Colon (tissue), 2 donors: ENCODE results near the gene SMYD3.

Source experiments
- FAIRE-seq: peaks from 2 replicates; lab custom pipeline; 2012; peaks lifted over from hg19 to GRCh38; lab: Jason Lieb, UNC
- donor health status: control.
- donor health status: control.

Gene SMYD3

DNA sequence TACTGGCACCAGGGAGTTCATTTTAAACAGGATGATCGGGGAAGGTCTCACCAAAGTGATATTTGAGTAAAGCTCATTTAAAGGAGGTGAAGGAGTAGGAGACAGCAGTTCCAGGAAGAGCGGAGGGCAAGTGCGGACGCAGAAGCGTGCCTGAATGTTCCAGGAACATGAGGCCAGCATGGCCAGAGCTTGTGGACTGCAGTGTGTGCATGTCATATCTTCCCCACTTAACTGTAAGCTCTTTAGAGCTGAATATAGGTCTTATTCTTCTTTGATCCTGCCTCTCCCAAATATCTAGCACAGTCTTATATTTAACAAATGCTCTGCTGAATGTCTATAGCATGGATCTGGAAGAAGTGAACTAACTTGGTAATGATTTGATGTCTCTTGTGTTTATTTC lies 639.3 kb downstream of the SMYD3 start:
- no peak for FAIRE-seq

DNA sequence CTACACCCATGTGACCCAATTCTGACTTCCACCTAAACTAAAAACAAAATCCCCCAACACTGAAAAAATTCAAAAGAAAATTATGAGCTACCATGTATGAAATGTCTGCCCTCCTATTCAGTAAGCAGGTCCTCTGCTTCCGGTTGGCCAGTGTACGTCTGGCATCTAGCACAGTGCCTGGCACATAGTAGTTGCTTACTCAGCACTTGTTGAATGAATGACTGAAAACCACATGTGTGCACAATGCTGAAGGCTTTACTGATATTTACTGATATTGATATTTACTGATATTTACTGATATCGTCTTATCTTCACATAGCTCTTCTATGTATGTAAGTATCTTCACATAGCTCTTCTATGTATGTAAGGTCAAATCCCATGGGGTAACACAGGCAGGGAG lies 642.2 kb downstream of the SMYD3 start:
- FAIRE-seq: no peak

DNA sequence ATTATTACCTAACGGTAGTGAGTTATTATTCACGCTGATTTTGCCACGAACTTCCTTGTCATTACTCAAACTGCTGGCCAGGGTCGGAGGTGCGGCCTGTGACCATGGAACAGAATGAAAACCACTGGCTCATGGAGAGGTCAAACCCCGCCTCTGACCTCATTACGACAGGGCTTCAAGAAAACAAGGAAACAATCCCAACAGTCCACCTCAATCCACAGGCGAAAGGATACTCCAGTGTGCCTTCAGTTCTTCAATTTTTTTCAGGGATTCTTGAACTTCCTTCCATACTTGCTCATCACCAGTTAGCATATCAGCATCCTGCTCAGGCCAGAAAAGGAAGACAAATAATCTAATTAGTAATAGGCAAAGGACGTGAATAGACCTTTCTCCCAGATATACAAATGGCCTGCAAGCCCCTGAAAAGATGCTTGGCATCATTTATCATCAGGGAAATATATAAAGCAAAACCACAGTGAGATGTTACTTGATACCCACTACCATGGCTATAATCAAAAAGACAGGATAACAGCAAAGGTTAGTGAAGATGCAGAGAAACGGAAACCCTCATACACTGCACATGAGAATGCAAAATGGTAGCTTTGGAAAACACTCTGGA lies 643.4 kb downstream of the SMYD3 start:
- FAIRE-seq: no peak

DNA sequence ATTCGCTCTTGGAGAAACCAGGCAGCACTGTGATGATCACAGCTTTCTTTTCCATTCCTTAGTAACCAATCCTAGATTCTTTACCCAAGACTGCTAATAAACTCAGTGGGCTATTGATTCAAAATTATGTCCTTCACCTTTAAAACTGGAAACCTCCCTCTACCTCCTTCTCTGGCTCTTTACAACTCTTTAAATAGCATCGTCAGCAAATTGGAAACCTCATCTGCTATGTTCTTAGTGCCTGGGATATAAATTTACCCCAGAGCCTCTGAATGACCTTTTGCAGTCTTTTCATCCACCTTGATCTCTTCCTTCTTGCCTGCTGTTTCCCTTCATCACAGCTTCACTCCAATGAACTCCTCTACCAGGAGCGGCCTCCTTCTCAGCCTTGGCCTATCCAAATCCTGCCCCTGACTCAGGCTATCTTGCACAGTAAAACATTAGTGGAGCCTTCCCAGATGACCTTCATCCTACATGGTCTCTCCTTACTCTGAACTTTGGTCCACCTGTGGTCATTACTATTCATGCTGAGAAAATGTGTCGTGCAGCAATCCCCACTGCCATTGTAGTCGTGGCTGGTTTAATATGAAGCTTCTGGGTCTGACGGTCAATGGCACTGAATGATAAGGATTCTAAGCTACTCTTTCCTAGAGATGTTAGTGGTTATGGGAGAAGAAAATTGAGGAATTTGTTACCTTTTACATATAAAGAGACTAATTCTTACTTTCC lies 644.1 kb downstream of the SMYD3 start:
- FAIRE-seq: no peak

DNA sequence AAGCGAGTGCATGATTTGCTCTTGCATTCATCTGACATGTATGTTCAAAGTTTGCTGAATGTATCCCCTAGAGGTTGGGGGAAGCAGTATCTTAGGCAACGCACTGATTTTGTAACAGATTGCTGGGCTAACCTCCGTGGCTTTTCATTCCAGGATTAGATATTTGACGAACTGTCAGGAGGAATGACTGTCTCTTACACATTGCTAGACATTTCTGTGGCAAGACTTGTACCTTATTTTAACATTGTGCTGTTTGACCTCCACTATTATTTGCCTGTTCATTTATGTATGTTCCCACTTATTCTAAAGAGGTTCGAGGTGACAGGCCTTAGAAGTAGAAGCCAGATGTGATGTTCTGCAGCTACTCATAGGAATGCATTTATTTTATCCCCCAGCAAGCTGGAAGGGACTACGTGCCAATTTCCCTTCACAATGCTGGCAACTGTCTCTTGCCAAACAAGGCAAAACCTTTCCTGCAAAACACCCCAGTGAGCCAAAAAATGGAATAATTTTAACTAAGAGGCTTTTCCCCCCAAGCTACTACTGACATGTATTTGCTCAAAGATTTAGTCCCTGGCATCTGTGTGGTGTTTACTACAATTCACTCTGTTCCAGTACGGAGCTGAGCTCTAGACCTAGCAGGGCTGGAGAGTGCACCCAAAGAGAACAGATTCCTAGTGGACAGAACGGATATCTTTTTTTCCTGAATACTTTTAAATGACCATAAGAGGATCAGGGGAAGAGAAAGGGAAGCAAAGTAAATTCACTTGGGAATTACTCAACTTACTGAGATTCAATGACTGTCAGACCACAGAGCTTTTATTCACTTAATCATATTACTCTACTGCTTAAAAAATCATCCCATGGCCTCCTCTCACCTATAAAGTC lies 646.2 kb downstream of the SMYD3 start:
- FAIRE-seq: no peak

DNA sequence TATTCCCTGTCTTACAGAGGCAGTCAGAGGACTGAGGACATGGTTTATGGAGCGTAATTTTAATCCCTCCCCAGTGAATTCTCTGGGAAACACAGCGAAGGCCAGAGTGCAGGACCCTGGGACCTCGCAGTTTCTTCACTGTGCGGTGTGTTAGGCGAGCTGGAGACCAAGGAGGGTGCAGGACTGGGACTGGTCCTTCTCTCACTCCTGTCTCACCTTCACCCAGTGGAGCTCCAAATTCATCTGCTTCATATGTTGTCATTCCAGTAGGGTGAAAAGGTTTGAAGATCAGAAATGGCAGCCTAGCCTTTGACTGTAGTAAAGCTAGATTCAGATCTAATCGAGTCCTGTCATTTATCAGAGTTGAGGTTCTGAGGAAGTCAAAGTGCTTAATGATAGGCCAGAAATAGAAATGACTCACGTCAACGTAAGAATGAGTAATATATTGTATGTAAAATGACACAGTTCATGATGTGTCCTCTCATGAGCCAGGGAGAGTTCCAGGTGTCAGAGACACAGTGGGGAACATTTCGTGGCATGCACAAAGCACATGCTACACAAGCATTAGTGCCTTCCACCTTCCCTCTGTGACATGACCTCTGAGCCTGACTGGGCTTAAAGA lies 647.5 kb downstream of the SMYD3 start:
- no peak for FAIRE-seq

DNA sequence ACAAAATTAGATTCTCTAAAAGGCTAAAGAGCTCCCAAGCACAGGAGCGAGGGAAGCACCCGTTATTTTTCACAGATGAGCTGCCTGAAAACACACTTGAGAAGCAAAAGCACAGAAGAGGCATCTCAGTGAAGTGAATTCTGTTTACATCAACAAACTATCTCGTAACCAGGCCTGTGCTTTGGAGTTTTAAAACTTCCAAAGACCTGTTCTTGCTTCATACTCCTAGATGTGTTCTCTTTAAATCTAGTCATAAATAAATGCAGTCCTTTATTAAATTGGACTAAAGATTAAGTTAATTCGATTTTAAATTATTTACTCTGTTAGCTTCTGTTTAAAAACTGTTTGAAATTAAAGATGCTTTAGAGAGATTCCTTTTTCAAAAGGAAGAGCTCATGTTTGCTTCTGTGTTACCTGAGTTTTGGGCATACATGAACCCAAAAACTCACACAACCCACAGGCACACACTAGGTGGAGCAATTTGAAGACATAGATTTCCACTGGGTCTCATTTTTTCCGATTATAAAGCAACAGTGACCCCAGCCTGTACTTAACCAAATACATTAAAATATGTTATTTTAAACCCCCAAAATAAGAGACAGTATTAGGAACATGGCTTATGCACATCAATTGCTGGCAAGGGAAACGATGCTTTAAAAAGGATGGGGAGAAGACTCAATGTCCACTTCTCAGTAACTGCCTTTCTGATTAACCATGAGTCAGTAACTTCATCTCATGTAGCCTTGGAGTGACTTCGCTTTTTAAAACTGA lies 648.2 kb downstream of the SMYD3 start:
- no peak for FAIRE-seq

DNA sequence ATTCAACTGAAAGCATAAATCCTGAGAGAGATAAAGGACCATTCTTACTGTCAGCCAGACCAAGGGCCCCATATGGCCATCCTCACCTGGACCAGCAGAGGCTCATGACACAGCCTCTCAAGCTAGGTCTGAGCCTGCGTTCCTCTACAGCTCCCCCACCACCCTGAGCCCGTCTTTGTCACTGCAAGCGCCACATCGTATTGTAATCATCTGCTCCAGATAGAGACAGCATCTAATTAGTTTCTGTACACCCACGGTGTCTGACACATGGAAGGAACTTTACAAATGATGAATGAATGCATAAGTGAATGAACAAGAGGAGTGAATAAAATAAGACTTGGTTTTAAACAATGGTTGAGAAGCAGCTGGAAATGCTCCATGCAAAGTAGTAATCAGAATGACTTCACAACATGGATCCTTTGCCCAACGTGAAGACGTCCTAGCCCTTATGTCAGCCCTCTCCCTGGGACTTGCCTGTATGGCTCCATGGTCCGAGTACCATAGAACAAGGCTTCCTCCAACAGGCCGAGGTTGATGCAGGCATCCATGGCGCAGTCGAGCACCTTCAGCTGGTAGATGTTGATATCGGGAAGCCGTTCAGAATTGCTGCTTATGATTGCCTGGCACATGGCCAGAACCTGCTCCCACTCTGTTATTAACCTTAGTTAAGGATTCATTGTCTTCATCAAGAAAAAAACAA lies 648.9 kb downstream of the SMYD3 start:
- FAIRE-seq: no peak

DNA sequence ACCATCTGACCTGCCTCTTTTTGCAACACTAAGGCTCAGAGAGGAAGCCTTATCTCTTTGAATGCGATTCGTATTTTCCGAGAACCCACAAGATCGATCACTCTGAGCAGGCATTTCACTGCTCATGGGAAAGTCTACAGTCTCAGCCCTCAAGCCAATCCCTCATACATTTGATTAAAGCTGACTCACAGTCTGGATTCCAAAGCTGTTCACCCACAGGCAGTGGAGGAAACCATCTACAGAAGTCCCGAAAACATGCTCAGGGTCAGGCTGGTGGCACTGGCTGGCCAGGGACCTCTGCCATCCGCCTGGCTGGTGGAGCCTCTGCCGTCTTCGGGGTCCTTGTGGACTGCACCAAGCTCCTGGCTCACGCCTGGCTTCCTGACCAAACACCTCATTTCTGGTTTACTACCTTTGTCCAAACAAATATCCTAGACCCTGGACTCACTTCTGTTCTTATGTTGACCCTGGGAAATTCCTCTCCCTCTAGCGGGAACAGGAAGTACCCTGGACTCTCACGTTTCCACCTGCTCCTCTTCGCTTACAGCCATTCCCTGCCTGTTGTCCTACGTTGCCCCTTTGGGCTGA lies 650.0 kb downstream of the SMYD3 start:
- FAIRE-seq: no peak

DNA sequence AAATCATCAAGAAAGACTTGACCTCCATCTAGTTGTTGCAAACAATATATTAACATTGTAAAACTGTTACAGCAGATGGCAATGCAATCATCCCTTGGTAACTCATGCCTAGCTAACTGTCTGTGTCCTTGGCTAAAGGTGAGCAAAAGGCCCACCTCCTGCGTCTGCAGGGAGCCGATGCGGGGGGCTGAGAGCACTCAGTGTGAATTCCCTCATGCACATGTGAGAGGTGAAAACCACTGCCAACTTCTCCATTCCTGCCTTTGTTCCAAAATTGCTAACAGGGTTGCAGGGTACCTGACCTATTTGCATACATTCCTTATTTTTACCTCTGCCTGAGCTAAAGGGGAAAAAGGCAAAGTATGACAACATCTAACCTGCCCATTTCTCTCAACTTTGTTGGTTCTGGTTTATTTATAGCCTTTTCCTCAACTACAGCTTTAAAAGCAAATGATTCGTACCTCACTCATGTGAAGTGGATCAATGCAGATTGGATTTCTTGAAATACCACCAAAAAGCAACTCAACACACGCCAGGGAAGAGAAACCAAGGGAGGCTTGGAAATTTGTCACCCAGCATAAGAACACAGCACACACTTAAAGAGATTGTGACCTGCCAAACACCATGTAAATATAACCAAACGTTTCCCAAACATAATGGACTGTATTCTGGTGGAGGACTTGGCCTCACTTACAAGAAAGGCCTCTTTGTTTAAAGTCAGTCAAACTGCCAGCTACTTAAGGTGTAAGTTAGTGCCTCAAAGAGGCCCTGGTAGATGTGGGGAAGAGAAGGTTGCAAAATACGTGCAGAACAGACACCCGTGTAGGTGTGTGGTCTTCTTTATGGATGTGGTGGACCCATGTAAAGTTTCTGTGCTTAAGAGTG lies 651.0 kb downstream of the SMYD3 start:
- FAIRE-seq: no peak

DNA sequence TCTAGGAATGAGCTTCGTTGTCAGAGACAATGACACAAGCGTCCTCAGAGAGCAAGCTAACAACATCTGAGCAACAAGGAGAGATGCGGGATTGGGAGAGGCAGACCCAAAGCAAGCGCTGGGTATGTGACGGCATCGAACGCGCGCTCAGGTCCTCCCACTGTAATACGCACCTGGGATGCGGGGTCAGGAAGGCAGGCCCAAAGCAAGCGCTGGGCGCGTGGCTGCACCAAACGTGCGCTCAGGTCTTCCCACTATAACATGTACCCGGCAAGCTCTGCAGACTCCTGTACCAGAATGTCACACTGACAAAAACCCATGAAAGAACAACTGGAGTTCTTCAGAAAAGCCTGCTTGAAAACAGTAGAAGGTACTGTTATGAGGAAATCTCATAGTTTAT lies 653.8 kb downstream of the SMYD3 start:
- FAIRE-seq: no peak

DNA sequence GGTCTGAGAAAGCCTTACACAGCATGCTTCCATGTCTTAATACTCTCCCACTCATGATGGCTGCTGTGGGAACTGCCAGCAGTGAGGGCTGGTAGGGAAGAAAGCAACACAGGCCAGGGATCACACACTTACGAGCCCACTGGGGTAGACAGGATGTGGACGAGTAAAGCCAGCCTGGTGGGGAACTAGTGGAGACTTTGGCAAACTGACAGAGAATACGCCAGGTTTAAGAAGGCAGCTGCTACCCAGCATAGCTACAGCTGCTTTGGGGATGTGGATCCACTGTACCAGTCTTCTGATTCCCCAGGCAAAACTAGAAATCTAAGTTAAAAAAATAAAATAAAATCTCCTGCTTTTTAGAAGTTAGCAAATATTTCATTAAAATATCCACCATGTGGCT lies 664.0 kb downstream of the SMYD3 start:
- no peak for FAIRE-seq

DNA sequence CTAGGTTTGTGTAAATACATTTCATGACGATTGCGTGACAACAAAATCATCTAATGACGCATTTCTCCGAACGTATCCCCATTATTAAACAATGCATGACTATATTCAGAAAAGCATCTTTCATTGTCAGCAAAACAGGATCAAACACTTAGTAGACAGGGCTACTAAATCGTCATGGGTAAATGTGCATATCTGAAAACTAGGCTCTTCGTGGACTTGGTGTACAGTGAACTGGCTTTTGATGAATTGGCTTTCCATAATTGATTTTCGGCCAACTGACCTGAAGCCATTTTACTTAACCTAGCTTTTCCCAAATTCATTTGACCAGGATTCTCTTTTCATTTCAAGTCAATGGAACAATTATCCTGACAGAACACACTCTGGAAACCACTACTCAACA lies 665.0 kb downstream of the SMYD3 start:
- no peak for FAIRE-seq

DNA sequence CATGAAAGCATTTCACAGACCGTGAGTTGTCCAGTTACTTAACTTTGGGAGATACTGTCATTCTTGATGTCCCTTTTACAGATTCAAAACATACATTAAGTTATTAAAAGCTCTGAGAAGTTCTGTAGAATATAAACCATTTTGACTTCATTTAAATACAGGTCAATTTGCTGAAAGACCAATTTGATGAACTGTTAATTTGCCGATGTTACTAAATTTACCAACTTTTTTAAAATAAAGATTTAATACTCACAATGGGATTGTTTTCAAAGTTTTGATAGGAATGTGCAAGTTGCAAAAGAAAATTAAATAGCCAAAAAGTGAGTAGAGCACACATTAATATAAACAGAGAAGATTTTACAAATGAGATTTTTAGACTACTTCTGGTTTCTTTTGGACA lies 666.1 kb downstream of the SMYD3 start:
- no peak for FAIRE-seq

DNA sequence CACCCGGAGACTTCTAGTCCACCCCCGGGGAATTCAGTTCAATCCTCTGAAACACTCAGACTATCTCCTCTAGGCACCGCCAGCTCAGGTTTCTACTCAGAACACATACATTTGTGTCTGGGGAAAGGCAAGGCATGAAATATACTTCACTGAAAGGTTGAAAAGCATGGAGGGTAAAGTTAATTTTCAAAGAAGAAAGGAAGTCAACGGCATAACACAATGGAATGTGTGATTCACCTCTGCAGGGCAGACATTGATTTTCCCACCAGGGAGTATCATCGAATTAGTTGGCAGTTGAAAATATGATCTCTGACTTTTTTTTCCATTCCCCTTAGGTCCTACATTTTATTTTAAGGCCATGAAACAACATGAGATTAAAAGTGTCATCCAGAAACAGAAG lies 669.4 kb downstream of the SMYD3 start:
- FAIRE-seq: no peak

DNA sequence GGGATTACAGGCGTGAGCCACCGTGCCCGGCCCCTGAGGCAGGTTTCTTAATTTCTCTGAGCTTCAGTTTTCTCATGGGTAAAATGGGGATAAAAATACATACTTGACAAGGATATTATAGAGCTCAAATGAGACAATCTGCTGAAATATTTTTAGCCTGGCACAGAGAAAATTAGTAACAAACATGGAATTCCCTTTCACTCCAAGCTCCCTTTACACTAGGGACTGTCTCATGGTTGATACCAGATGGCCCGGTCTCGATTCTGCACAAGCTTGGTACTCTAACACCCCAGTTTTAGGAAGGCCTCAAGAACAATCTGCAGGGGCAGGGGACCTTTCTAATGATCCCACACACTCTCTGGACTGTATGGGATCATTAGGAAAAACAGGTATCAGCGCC lies 671.7 kb downstream of the SMYD3 start:
- no peak for FAIRE-seq

DNA sequence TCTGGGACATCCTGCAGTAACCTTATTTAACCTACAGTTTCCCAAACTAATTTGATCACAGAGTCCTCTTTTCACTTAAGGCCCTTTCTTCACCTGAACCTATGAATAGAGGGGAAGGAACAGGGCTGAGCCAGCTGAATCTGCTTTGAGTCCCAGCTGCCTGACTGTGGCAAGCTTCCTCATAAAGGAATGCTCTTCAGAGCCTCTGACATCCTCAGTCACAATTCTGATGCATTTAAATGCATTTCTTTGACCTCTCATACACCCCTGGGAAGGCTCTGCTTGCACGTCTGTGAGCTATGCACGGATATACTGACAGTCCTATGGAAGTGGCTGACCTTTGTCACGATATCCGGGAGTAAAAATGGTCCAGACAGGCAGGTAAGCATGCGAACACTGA lies 673.1 kb downstream of the SMYD3 start:
- FAIRE-seq: no peak

DNA sequence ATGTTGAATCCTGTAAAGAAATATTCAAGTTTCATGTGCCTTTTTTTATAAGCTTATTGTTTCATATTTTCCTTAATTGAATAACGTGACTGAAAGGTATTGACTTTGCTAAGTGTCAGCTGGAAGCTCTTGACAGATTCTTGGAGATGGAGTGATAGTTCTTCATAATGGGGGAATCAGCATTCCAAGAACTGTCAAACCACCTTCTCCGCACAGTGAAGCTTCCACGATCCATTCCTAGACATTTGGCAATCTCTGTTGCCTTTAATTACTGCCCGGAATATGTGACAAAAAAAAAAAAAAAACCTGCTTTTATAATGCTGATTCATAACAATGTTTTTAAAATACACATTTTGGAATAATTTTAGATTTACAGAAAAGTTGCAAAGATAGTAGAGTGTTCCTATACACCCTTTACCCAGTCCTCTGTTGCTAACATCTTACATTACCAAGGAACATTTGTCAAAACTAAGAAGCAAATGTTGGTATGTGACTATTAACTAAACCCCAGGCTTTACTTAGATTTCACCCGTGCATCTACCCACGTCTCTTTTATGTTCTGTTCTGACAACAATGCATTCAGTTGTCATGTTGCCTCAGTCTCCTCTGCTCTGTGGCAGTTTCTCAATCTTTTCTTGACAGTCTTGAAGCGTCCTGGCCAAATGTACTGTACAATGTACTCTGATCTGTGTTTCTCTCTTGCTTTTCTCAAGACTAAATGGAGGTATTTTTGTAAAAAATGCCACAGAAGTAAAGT lies 674.1 kb downstream of the SMYD3 start:
- no peak for FAIRE-seq

DNA sequence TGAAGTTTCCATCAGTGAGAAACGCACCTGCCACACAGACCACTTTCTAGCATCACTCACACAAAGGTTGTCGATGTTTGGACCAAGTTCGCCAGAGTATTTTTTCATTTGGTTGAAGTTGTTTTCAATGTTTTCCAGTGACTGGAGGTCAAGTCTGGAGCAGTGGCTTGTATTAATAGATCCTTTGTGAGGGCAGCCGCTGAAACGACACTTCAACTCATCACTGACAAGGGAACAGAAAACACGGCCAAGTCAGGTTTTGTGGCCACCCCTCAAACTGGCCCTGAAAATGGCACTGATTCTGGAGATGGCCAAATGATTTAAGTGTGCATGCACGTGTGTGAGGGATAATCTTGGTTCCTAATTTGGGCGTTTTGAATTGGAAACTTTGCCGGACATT lies 675.6 kb downstream of the SMYD3 start:
- no peak for FAIRE-seq
